Measurements from ENCODE around the gene PLD4.

GRCh38 chr14:104882991-104883660, 41.6 kb upstream of the PLD4 start:
- no peak for TF ChIP-seq POLR2AphosphoS5 (IDR thresholded peaks at IDR 0.05; ENCODE audit: low read depth, low read length)
- no peak for TF ChIP-seq TAF1 (IDR thresholded peaks at IDR 0.05; ENCODE audit: low read depth, low read length)
- no peak for TF ChIP-seq POLR2A (IDR thresholded peaks at IDR 0.05; ENCODE audit: low read depth, low read length)
- no peak for TF ChIP-seq PAX5 (IDR thresholded peaks at IDR 0.05; ENCODE audit: insufficient read depth, low read length, severe bottlenecking)
- no peak for TF ChIP-seq SPI1 (IDR thresholded peaks at IDR 0.05; ENCODE audit: low read depth, low read length)

Data from GM12891 (cell line).